SK-N-SH (cell line): ENCODE data around the gene C2orf72. TPM values are rescaled to one million over a fixed set of nuclear protein-coding genes. Genes with fewer than 3 reads are reported as not detected.
A peak's percentile ranks its signal among the peaks of the same experiment; 100 is the strongest.

ENCODE experiments used
- CHD2 ChIP-seq: fragments of 150-350 bp; IDR thresholded peaks from 2 replicates; pipeline ENCODE4 v1.6.1; 2018; ENCODE audit warnings: low read length; ENCODE audit not compliant: partially characterized antibody
- CTCF ChIP-seq: fragments of 200-600 bp; sonication (generic); IDR thresholded peaks from 2 replicates; pipeline ENCODE4 v1.6.1; 2017; ENCODE audit warnings: antibody characterized with exemption, mild to moderate bottlenecking, moderate library complexity
- GABPA ChIP-seq: IDR thresholded peaks from 2 replicates; pipeline ENCODE4 v1.4.0; 2012; ENCODE audit warnings: low read depth, mild to moderate bottlenecking
- GATA2 ChIP-seq: sonication (generic); formaldehyde crosslinking; IDR thresholded peaks from 2 replicates; pipeline ENCODE4 v1.5.0; 2020; ENCODE audit warnings: mild to moderate bottlenecking, missing genetic modification reagents
- IRF3 ChIP-seq: fragments of 150-350 bp; IDR thresholded peaks from 2 replicates; pipeline ENCODE4 v1.6.1; 2016; ENCODE audit warnings: mild to moderate bottlenecking, low read depth, low read length
- JUND ChIP-seq: IDR thresholded peaks from 2 replicates; pipeline ENCODE4 v1.4.0; 2012
- MAX ChIP-seq: IDR thresholded peaks from 2 replicates; pipeline ENCODE4 v1.4.0; 2012; ENCODE audit warnings: low read depth
- MEF2A ChIP-seq: IDR thresholded peaks from 2 replicates; pipeline ENCODE4 v1.4.0; 2012; ENCODE audit warnings: low read depth, borderline replicate concordance
- MXI1 ChIP-seq: IDR thresholded peaks from 2 replicates; pipeline ENCODE4 v1.6.1; 2012; ENCODE audit warnings: mild to moderate bottlenecking, low read depth, low read length, improper control_type of control experiment
- NRF1 ChIP-seq: IDR thresholded peaks from 2 replicates; pipeline ENCODE4 v1.6.1; 2012; ENCODE audit warnings: low read depth, mild to moderate bottlenecking, low read length
- PBX3 ChIP-seq: IDR thresholded peaks from 2 replicates; pipeline ENCODE4; 2012
- POLR2AphosphoS5 ChIP-seq: IDR thresholded peaks from 2 replicates; pipeline ENCODE4 v1.6.1; 2012; ENCODE audit warnings: low read depth, low read length
- RAD21 ChIP-seq: IDR thresholded peaks from 2 replicates; pipeline ENCODE4 v1.6.1; 2012; ENCODE audit warnings: mild to moderate bottlenecking, low read length
- RCOR1 ChIP-seq: fragments of 150-350 bp; IDR thresholded peaks from 2 replicates; pipeline ENCODE4 v1.6.1; 2017; ENCODE audit warnings: antibody characterized with exemption, low read length
- RFX5 ChIP-seq: IDR thresholded peaks from 2 replicates; pipeline ENCODE4 v1.6.1; 2012; ENCODE audit warnings: mild to moderate bottlenecking, improper control_type of control experiment, low read length
- SMC3 ChIP-seq: IDR thresholded peaks from 2 replicates; pipeline ENCODE4 v1.6.1; 2012; ENCODE audit warnings: low read depth, low read length, improper control_type of control experiment
- TCF12 ChIP-seq: IDR thresholded peaks from 2 replicates; pipeline ENCODE4 v1.4.0; 2012
- TEAD4 ChIP-seq: IDR thresholded peaks from 2 replicates; pipeline ENCODE4 v1.4.0; 2012; ENCODE audit warnings: mild to moderate bottlenecking, borderline replicate concordance; ENCODE audit not compliant: insufficient read depth
- USF1 ChIP-seq: IDR thresholded peaks from 2 replicates; pipeline ENCODE4 v1.4.0; 2012; ENCODE audit warnings: low read depth, borderline replicate concordance
- USF2 ChIP-seq: fragments of 150-350 bp; IDR thresholded peaks from 2 replicates; pipeline ENCODE4 v1.6.1; 2017; ENCODE audit warnings: antibody characterized with exemption, low read length, low read depth, borderline replicate concordance
- ZBTB33 ChIP-seq: IDR thresholded peaks from 2 replicates; pipeline ENCODE4 v1.4.0; 2012; ENCODE audit warnings: low read depth, borderline replicate concordance
- polyA plus RNA-seq, 3 experiments: library from polyadenylated mRNA; depleted of rRNA; stranded (reverse); fragments of >200 nt; gene quantifications; 2 replicates each; pipeline ENCODE4 v1.2.3, GENCODE V29; 2012

The C2orf72 gene
- polyA plus RNA-seq, 1 of the 3 experiments (the other 2 are of a cell fraction), result 0.35 TPM

GRCh38 chr2:231052494-231053451 is 15.4 kb downstream of the C2orf72 start (continued):
- TF ChIP-seq USF1 (no peak; the same call in 1 of the 2 replicates), POLR2AphosphoS5 (peak; percentile 15; the same call in 1 of the 2 replicates), PBX3 (no peak), GABPA (peak; percentile 67; the same call in 1 of the 2 replicates), RAD21 (peak; percentile 53), CHD2 (peak; percentile 62), RCOR1 (no peak), IRF3 (no peak), MXI1 (0 out of 2 replicates have a peak, but pooled peaks have one; percentile 37), NRF1 (peak; percentile 35; the same call in 1 of the 2 replicates), JUND (no peak), RFX5 (no peak; the same call in 1 of the 2 replicates), GATA2 (CRISPR knock-in tag) (no peak), USF2 (no peak), MAX (peak; percentile 76; the same call in 1 of the 2 replicates), TEAD4 (0 out of 2 replicates have a peak, but pooled peaks have one; percentile 15), MEF2A (no peak), SMC3 (peak; percentile 67), CTCF (peak; percentile 88), ZBTB33 (no peak), TCF12 (no peak)
